Measurements from ENCODE around the gene SPRED2.

The SPRED2 gene

GRCh38 chr2:65397122-65397521, 35.3 kb downstream of the SPRED2 start:
- TF ChIP-seq CTCF (IDR thresholded peaks at IDR 0.05): no peak

- no peak for TF ChIP-seq CTCF (IDR thresholded peaks at IDR 0.05)
Measured at GRCh38 chr2:65396348-65397026, 35.9 kb downstream of the SPRED2 start.

GRCh38 chr2:65395621-65396347, 36.6 kb downstream of the SPRED2 start:
- TF ChIP-seq CTCF (IDR thresholded peaks at IDR 0.05): no peak

GRCh38 chr2:65393743-65394422, 38.5 kb downstream of the SPRED2 start:
- TF ChIP-seq CTCF (IDR thresholded peaks at IDR 0.05): no peak

- TF ChIP-seq CTCF (IDR thresholded peaks at IDR 0.05): no peak
Measured at GRCh38 chr2:65393046-65393445, 39.4 kb downstream of the SPRED2 start.

GRCh38 chr2:65392609-65393008, 39.8 kb downstream of the SPRED2 start:
- TF ChIP-seq CTCF (IDR thresholded peaks at IDR 0.05): no peak

- no peak for TF ChIP-seq CTCF (IDR thresholded peaks at IDR 0.05)
Measured at GRCh38 chr2:65390134-65390533, 42.3 kb downstream of the SPRED2 start.

Data from LNCAP (cell line).